ENCODE measurements around the gene SLC24A3. TPM values are rescaled to one million over a fixed set of nuclear protein-coding genes. Genes with fewer than 3 reads are reported as not detected.

Gene SLC24A3
- total RNA-seq, 4 donors from 2014 or later, result 4.2 to 6.4 (median 5.6) TPM

- H3K9me3 ChIP-seq, result no peaks in the 10 kb centered on the region
- no peak for TF ChIP-seq POLR2AphosphoS5 (IDR thresholded peaks at IDR 0.05)
- TF ChIP-seq EP300 (IDR thresholded peaks at IDR 0.05), result no peak
- no peak for TF ChIP-seq POLR2A (IDR thresholded peaks at IDR 0.05)
- no peak for TF ChIP-seq CTCF (IDR thresholded peaks at IDR 0.05)
- no peaks in the 10 kb centered on the region for H3K36me3 ChIP-seq
- no peaks in the 10 kb centered on the region for H3K4me1 ChIP-seq
- WGBS, result 100% methylated on average over 1 of the region's 1 CpG
- no peak overlapping the region for H3K4me3 ChIP-seq
- H3K27ac ChIP-seq, result no peak overlapping the region
- no peak for DNase-seq (ENCODE audit: low spot score in 2 of 2)
- H3K27me3 ChIP-seq, result no peaks in the 10 kb centered on the region
Observed at GRCh38 chr20:19487420-19487819, 275.0 kb downstream of the SLC24A3 start.

GRCh38 chr20:19491241-19491640 is 278.8 kb downstream of the SLC24A3 start:
- H3K36me3 ChIP-seq, result no peaks in the 10 kb centered on the region
- 83% methylated on average over 4 of the region's 4 CpGs for WGBS
- no peak overlapping the region for H3K4me3 ChIP-seq
- H3K4me1 ChIP-seq, result no peaks in the 10 kb centered on the region
- no peaks in the 10 kb centered on the region for H3K9me3 ChIP-seq
- H3K27me3 ChIP-seq, result no peaks in the 10 kb centered on the region
- TF ChIP-seq POLR2AphosphoS5 (IDR thresholded peaks at IDR 0.05), result no peak
- TF ChIP-seq POLR2A (IDR thresholded peaks at IDR 0.05), result no peak
- TF ChIP-seq EP300 (IDR thresholded peaks at IDR 0.05), result no peak
- no peak for TF ChIP-seq CTCF (IDR thresholded peaks at IDR 0.05)
- DNase-seq (ENCODE audit: low spot score in 2 of 2), result no peak
- H3K27ac ChIP-seq, result no peak overlapping the region

- no peaks in the 10 kb centered on the region for H3K4me1 ChIP-seq
- H3K4me3 ChIP-seq, result no peak overlapping the region
- H3K36me3 ChIP-seq, result no peaks in the 10 kb centered on the region
- 80% methylated on average over 3 of the region's 3 CpGs for WGBS
- DNase-seq (ENCODE audit: low spot score in 2 of 2), result no peak
- no peak for TF ChIP-seq POLR2A (IDR thresholded peaks at IDR 0.05)
- TF ChIP-seq POLR2AphosphoS5 (IDR thresholded peaks at IDR 0.05), result no peak
- H3K9me3 ChIP-seq, result no peaks in the 10 kb centered on the region
- H3K27ac ChIP-seq, result no peak overlapping the region
- H3K27me3 ChIP-seq, result no peaks in the 10 kb centered on the region
Observed at GRCh38 chr20:19492116-19492515, 279.7 kb downstream of the SLC24A3 start.

GRCh38 chr20:19492687-19493336 is 280.4 kb downstream of the SLC24A3 start:
- H3K36me3 ChIP-seq, result no peaks in the 10 kb centered on the region
- no peaks in the 10 kb centered on the region for H3K27me3 ChIP-seq
- H3K4me1 ChIP-seq, result no peaks in the 10 kb centered on the region
- H3K9me3 ChIP-seq, result no peaks in the 10 kb centered on the region
- no peak overlapping the region for H3K27ac ChIP-seq
- WGBS, result 78% methylated on average over 6 of the region's 6 CpGs
- DNase-seq (ENCODE audit: low spot score in 2 of 2), result no peak
- no peak overlapping the region for H3K4me3 ChIP-seq
- TF ChIP-seq EP300 (IDR thresholded peaks at IDR 0.05) (no peak), CTCF (IDR thresholded peaks at IDR 0.05) (no peak), POLR2AphosphoS5 (IDR thresholded peaks at IDR 0.05) (no peak), POLR2A (IDR thresholded peaks at IDR 0.05) (no peak)

- 74% methylated on average over 7 of the region's 7 CpGs for WGBS
- no peaks in the 10 kb centered on the region for H3K36me3 ChIP-seq
- H3K4me3 ChIP-seq, result no peak overlapping the region
- no peak for TF ChIP-seq EP300 (IDR thresholded peaks at IDR 0.05)
- TF ChIP-seq POLR2AphosphoS5 (IDR thresholded peaks at IDR 0.05), result no peak
- TF ChIP-seq CTCF (IDR thresholded peaks at IDR 0.05), result no peak
- no peak for TF ChIP-seq POLR2A (IDR thresholded peaks at IDR 0.05)
- no peaks in the 10 kb centered on the region for H3K27me3 ChIP-seq
- no peaks in the 10 kb centered on the region for H3K4me1 ChIP-seq
- H3K9me3 ChIP-seq, result no peaks in the 10 kb centered on the region
- no peak for DNase-seq (ENCODE audit: low spot score in 2 of 2)
- H3K27ac ChIP-seq, result no peak overlapping the region
Observed at GRCh38 chr20:19493794-19494495, 281.5 kb downstream of the SLC24A3 start.

All from suprapubic skin (tissue), 4 donors.